GM06990 (cell line): ENCODE measurements around the gene GSTM4.

Source experiments
- DNase-seq: peaks from one replicate; pipeline ENCODE4 v3.0.0-alpha.2; 2011; ENCODE audit not compliant: insufficient read length; ENCODE audit errors: extremely low read depth
- H3K27me3 ChIP-seq: replicated peaks from 2 replicates; pipeline ENCODE4 v1.6.0; 2011; ENCODE audit warnings: low read length; ENCODE audit not compliant: control insufficient read depth, insufficient read depth
- H3K36me3 ChIP-seq: 2 replicates; pipeline ENCODE4 v1.5.1; 2011; ENCODE audit warnings: low read length; ENCODE audit not compliant: control insufficient read depth, insufficient read depth
- H3K4me3 ChIP-seq: replicated peaks from 2 replicates; pipeline ENCODE4 v1.5.1; 2011; ENCODE audit warnings: low read depth, mild to moderate bottlenecking, control low read depth, low read length
- CTCF ChIP-seq: IDR thresholded peaks from 2 replicates; pipeline ENCODE4 v1.5.1; 2011; ENCODE audit warnings: low read length, control low read depth, mild to moderate bottlenecking, inconsistent platforms; ENCODE audit not compliant: insufficient read depth, poor library complexity, severe bottlenecking

GSTM4 gene

GRCh38 chr1:109620401-109620791 lies 35.5 kb upstream of the GSTM4 start:
- H3K27me3 ChIP-seq, result no peaks in the 10 kb centered on the region
- DNase-seq, result no peak
- no peak for TF ChIP-seq CTCF
- H3K4me3 ChIP-seq, result peak overlapping the region; percentile 73
- no peaks in the 10 kb centered on the region for H3K36me3 ChIP-seq

GRCh38 chr1:109620841-109621286 lies 35.0 kb upstream of the GSTM4 start:
- no peaks in the 10 kb centered on the region for H3K36me3 ChIP-seq
- peak; percentile 83 for DNase-seq
- TF ChIP-seq CTCF, result no peak
- H3K27me3 ChIP-seq, result no peaks in the 10 kb centered on the region
- peak overlapping the region; percentile 73 for H3K4me3 ChIP-seq

GRCh38 chr1:109621379-109622136 lies 34.3 kb upstream of the GSTM4 start:
- no peak for DNase-seq
- TF ChIP-seq CTCF, result no peak
- Histone ChIP-seq H3K36me3 (peaks cover under 1% of the 10 kb centered on the region; the same call in 1 of the 2 replicates), H3K4me3 (peak overlapping the region; percentile 73), H3K27me3 (no peaks in the 10 kb centered on the region)

- Histone ChIP-seq H3K4me3 (no peak overlapping the region), H3K27me3 (no peaks in the 10 kb centered on the region)
- TF ChIP-seq CTCF, result no peak
These were observed 33.6 kb upstream of the GSTM4 start for GRCh38 chr1:109622137-109622892.

GRCh38 chr1:109622895-109623294 lies 33.0 kb upstream of the GSTM4 start:
- DNase-seq, result no peak
- TF ChIP-seq CTCF, result no peak
- H3K4me3 ChIP-seq, result no peak overlapping the region

More at GRCh38 chr1:109622137-109622892, 33.6 kb upstream of the GSTM4 start:
- DNase-seq, result no peak
- H3K36me3 ChIP-seq, result peaks cover 6% of the 10 kb centered on the region; the same call in 1 of the 2 replicates

More at GRCh38 chr1:109622895-109623294, 33.0 kb upstream of the GSTM4 start:
- Histone ChIP-seq H3K36me3 (peaks cover 11% of the 10 kb centered on the region), H3K27me3 (no peaks in the 10 kb centered on the region)
